WTC11 (cell line): ENCODE data around the gene VSIG10L2. TPM values are rescaled to one million over a fixed set of nuclear protein-coding genes. Genes with fewer than 3 reads are reported as not detected.

Experiments used
- ATAC-seq: fragments of 200-7000 bp; cut with Tn5 transposase; 2 replicates; pipeline ENCODE4 v1.10.0; 2021; ENCODE audit warnings: mild to moderate bottlenecking, moderate library complexity
- CTCF ChIA-PET: fragments of 300-600 bp; sonication (Branson Sonifier 250); formaldehyde crosslinking; loops from one replicate; lab custom pipeline; 2021; ENCODE audit warnings: antibody characterized with exemption; lab: Charles Lee
- POLR2A ChIA-PET: fragments of 350-600 bp; sonication (Branson Sonifier 250); formaldehyde crosslinking; loops from one replicate; lab custom pipeline; 2021; ENCODE audit warnings: antibody characterized with exemption; lab: Charles Lee
- DNase-seq: peaks from one replicate; pipeline ENCODE4 v3.0.0; 2021; ENCODE audit warnings: low spot score
- H3K27ac Mint-ChIP-seq: 2 replicates; pipeline ENCODE4 v1.8.0; 2021; ENCODE audit warnings: mixed read lengths
- H3K27me3 Mint-ChIP-seq: 2 replicates; pipeline ENCODE4 v1.8.0; 2021; ENCODE audit warnings: low read depth, mild to moderate bottlenecking, moderate library complexity, mixed read lengths
- H3K36me3 Mint-ChIP-seq: 2 replicates; pipeline ENCODE4 v1.8.0; 2021; ENCODE audit warnings: mixed read lengths
- H3K4me1 Mint-ChIP-seq: 2 replicates; pipeline ENCODE4 v1.8.0; 2022; ENCODE audit warnings: mixed read lengths
- H3K4me3 Mint-ChIP-seq: 2 replicates; pipeline ENCODE4 v1.8.0; 2021; ENCODE audit warnings: mild to moderate bottlenecking, moderate library complexity, mixed read lengths
- H3K9me3 Mint-ChIP-seq: 2 replicates; pipeline ENCODE4 v1.8.0; 2021; ENCODE audit warnings: mixed read lengths
- CREB1 ChIP-seq: sonication (generic); formaldehyde crosslinking; IDR thresholded peaks from 2 replicates; pipeline ENCODE4 v1.8.0; 2023; ENCODE audit warnings: mild to moderate bottlenecking, missing genetic modification reagents
- FOXJ3 ChIP-seq: sonication (generic); formaldehyde crosslinking; IDR thresholded peaks from 2 replicates; pipeline ENCODE4 v1.9.0; 2021; ENCODE audit warnings: missing genetic modification reagents, mild to moderate bottlenecking, borderline replicate concordance
- IRF1 ChIP-seq: sonication (generic); formaldehyde crosslinking; IDR thresholded peaks from 2 replicates; pipeline ENCODE4 v1.8.0; 2023; ENCODE audit warnings: missing genetic modification reagents
- MLX ChIP-seq: sonication (generic); formaldehyde crosslinking; IDR thresholded peaks from 2 replicates; pipeline ENCODE4 v1.8.1; 2023; ENCODE audit warnings: mild to moderate bottlenecking, missing genetic modification reagents, moderate library complexity
- MYBL2 ChIP-seq: sonication (generic); formaldehyde crosslinking; IDR thresholded peaks from 2 replicates; pipeline ENCODE4 v1.8.1; 2023; ENCODE audit warnings: mild to moderate bottlenecking, moderate library complexity, missing genetic modification reagents
- SMAD4 ChIP-seq: sonication (generic); formaldehyde crosslinking; IDR thresholded peaks from 2 replicates; pipeline ENCODE4 v1.8.0; 2022; ENCODE audit warnings: mild to moderate bottlenecking, missing genetic modification reagents
- STAT6 ChIP-seq: sonication (generic); formaldehyde crosslinking; conservative IDR thresholded peaks from 2 replicates; pipeline ENCODE4 v1.8.1; 2023; ENCODE audit warnings: mild to moderate bottlenecking, low read depth, missing genetic modification reagents, moderate library complexity
- TP53 ChIP-seq: sonication (generic); formaldehyde crosslinking; IDR thresholded peaks from 2 replicates; pipeline ENCODE4 v1.8.1; 2023; ENCODE audit warnings: mild to moderate bottlenecking, missing genetic modification reagents
- ZNF121 ChIP-seq: sonication (generic); formaldehyde crosslinking; IDR thresholded peaks from 2 replicates; pipeline ENCODE4 v1.8.0; 2023; ENCODE audit warnings: missing genetic modification reagents
- ZNF219 ChIP-seq: sonication (generic); formaldehyde crosslinking; IDR thresholded peaks from 2 replicates; pipeline ENCODE4 v1.8.0; 2023; ENCODE audit warnings: missing genetic modification reagents, mild to moderate bottlenecking, borderline replicate concordance
- ZNF232 ChIP-seq: sonication (generic); formaldehyde crosslinking; IDR thresholded peaks from 2 replicates; pipeline ENCODE4 v1.8.0; 2022; ENCODE audit warnings: mild to moderate bottlenecking, missing genetic modification reagents
- ZNF425 ChIP-seq: fragments of 250-450 bp; sonication (Bioruptor Pico); conservative IDR thresholded peaks from 2 replicates; pipeline ENCODE4 v1.9.0; 2021; ENCODE audit warnings: mild to moderate bottlenecking
- total RNA-seq: library from RNA; stranded (reverse); gene quantifications from 3 replicates; pipeline ENCODE4 v1.2.3, GENCODE V29; 2021
- TF ChIP-seq, protein P1 (sequence below): sonication (generic); formaldehyde crosslinking; IDR thresholded peaks from 2 replicates; pipeline ENCODE4 v1.8.0; 2023; ENCODE audit warnings: missing genetic modification reagents, mild to moderate bottlenecking, borderline replicate concordance

The VSIG10L2 gene
- total RNA-seq, 1 experiment from 2014 or later: not detected

DNA sequence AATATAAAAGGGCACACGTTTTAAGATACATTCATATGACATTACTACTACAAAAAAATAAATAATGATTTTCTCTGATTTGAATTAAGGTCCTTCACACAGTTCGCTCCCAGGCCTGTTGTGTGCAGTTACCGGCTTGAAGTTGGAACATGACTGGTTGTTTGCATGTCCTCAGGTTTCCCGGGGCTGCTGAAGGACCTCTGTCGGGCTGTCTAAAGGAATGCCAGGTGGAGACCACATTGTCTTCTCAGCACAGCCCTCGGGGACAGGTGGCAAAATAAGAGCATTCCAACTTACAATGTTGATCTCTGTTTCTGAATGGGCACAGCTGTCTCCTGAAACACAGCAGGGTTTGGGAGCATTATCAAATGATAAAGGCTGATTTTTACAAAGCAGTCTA lies 14.9 kb downstream of the VSIG10L2 start:
- peaks cover 20% of the 10 kb centered on the region for H3K9me3 Mint-ChIP-seq
- no peak overlapping the region for H3K4me3 Mint-ChIP-seq
- POLR2A ChIA-PET: no interaction called here
- TF ChIP-seq ZNF232 (CRISPR knock-in tag) (no peak), ZNF219 (CRISPR knock-in tag) (no peak), STAT6 (CRISPR knock-in tag) (no peak), CREB1 (CRISPR knock-in tag) (no peak), MLX (CRISPR knock-in tag) (no peak)
- TF ChIP-seq, protein P1, sequence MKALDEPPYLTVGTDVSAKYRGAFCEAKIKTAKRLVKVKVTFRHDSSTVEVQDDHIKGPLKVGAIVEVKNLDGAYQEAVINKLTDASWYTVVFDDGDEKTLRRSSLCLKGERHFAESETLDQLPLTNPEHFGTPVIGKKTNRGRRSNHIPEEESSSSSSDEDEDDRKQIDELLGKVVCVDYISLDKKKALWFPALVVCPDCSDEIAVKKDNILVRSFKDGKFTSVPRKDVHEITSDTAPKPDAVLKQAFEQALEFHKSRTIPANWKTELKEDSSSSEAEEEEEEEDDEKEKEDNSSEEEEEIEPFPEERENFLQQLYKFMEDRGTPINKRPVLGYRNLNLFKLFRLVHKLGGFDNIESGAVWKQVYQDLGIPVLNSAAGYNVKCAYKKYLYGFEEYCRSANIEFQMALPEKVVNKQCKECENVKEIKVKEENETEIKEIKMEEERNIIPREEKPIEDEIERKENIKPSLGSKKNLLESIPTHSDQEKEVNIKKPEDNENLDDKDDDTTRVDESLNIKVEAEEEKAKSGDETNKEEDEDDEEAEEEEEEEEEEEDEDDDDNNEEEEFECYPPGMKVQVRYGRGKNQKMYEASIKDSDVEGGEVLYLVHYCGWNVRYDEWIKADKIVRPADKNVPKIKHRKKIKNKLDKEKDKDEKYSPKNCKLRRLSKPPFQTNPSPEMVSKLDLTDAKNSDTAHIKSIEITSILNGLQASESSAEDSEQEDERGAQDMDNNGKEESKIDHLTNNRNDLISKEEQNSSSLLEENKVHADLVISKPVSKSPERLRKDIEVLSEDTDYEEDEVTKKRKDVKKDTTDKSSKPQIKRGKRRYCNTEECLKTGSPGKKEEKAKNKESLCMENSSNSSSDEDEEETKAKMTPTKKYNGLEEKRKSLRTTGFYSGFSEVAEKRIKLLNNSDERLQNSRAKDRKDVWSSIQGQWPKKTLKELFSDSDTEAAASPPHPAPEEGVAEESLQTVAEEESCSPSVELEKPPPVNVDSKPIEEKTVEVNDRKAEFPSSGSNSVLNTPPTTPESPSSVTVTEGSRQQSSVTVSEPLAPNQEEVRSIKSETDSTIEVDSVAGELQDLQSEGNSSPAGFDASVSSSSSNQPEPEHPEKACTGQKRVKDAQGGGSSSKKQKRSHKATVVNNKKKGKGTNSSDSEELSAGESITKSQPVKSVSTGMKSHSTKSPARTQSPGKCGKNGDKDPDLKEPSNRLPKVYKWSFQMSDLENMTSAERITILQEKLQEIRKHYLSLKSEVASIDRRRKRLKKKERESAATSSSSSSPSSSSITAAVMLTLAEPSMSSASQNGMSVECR (CRISPR knock-in tag): no peak
- no peaks in the 10 kb centered on the region for H3K27me3 Mint-ChIP-seq
- H3K36me3 Mint-ChIP-seq: peaks cover 36% of the 10 kb centered on the region
- peak overlapping the region; percentile 39 for H3K27ac Mint-ChIP-seq
- ATAC-seq: peak; percentile 75
- peaks cover 13% of the 10 kb centered on the region for H3K4me1 Mint-ChIP-seq
- CTCF ChIA-PET: interaction anchor here (1.1 kb wide), 1 partner anchor 24 kb away, joined by 3 read pairs; no protein-coding TSS in a partner anchor
- no peak for DNase-seq

DNA sequence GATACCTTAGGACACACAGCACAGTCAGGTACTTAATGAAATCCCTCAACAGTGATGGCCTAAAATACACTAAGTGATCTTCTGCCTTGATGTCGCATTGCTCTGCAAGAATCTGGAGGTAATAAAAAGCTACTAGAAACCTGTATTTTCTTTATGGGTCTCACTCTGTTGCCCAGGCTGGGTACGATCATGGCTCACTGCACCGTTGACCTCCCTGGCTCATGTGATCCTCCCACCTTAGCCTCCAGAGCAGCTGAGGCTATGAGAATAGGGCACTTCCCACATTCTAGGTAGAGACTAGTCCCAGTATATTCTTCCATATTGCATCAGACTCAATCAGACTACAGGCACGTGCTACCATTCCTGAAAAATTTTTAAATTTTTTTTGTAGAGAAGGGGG lies 21.7 kb downstream of the VSIG10L2 start:
- 0 out of 2 replicates have a peak, but pooled peaks have one; percentile 60 for TF ChIP-seq ZNF121 (CRISPR knock-in tag)
- TF ChIP-seq MYBL2 (CRISPR knock-in tag): no peak
- TF ChIP-seq SMAD4 (CRISPR knock-in tag): no peak
- no peak for TF ChIP-seq FOXJ3
- TF ChIP-seq STAT6 (CRISPR knock-in tag): no peak
- TF ChIP-seq TP53 (CRISPR knock-in tag): no peak
- no peak for TF ChIP-seq IRF1 (CRISPR knock-in tag)
- TF ChIP-seq ZNF425 (CRISPR knock-in tag): no peak
- DNase-seq (no peak), ATAC-seq (no peak)
- H3K9me3 Mint-ChIP-seq: peaks cover 13% of the 10 kb centered on the region
- peaks cover 16% of the 10 kb centered on the region for H3K36me3 Mint-ChIP-seq
- H3K4me1 Mint-ChIP-seq: no peaks in the 10 kb centered on the region
- H3K4me3 Mint-ChIP-seq: no peak overlapping the region
- ChIA-PET CTCF (no interaction called here), POLR2A (no interaction called here)
- no peak overlapping the region for H3K27ac Mint-ChIP-seq
- H3K27me3 Mint-ChIP-seq: no peaks in the 10 kb centered on the region
